Ureter (tissue), 1 donor: Measurements from ENCODE around the gene GEMIN8. TPM values are rescaled to one million over a fixed set of nuclear protein-coding genes. Genes with fewer than 3 reads are reported as not detected.

Experiments
- DNase-seq: peaks from one replicate; pipeline ENCODE4 v3.0.0-alpha.2; 2020; ENCODE audit warnings: low spot score
- total RNA-seq: library from RNA; stranded (reverse); gene quantifications from one replicate; pipeline ENCODE4 v1.2.4, GENCODE V29; 2023
- donor health status: DM: yes; HTN: yes; CAD: no.

Gene GEMIN8
- 29.5 TPM for total RNA-seq

- DNase-seq = peak; percentile 86
Observed at GRCh38 chrX:14029425-14030173, at the start of gene GEMIN8. Gene GEMIN8 (minus strand): TSS chrX:14029892. CDS start chrX:14021478, 8,414 bp downstream.

- no peak for DNase-seq
Observed at GRCh38 chrX:14076639-14077038, 46.9 kb upstream of the GEMIN8 start.

DNA sequence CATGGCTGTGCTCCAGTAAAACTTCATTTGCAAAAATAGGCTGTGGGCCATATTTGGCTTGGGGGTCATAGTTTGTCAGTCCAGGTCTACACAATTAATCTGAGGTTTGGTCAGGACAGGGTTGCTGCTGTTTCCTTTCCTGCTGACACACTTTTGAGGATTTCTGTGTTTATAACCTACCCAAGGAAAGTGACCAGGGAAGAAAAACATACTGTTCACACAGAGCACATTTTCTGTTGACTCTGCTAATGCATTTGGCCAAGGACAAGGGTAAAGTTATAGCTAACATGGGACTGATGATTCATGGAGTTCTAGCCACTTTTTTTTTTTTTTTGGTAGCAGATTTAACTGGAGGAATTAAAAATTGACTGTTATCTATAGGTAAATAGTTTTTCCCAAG, 43.9 kb upstream of the GEMIN8 start:
- no peak for DNase-seq

DNA sequence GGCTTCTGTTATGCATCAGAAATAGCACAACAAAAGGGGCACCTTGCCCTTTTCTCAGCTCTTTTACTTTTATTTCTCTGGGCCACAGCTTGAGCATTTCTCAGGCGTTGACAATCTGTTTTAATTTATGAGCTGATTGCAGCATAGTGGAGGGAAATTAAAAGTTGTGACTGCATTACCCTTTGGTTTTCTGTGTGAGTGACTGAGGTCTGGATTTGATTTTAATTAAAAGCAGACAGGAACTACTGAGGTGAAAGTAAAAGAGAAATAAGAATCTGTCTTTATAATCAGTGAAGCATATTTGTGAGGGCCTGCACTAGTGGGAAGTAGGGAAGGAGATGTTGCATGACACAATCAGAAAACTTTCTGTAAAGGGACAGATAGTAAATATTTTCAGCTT, 43.4 kb upstream of the GEMIN8 start:
- no peak for DNase-seq

- DNase-seq = no peak
Observed at GRCh38 chrX:14065800-14066199, 36.1 kb upstream of the GEMIN8 start.

- no peak for DNase-seq
Observed at GRCh38 chrX:14064626-14065432, 35.1 kb upstream of the GEMIN8 start.

DNA sequence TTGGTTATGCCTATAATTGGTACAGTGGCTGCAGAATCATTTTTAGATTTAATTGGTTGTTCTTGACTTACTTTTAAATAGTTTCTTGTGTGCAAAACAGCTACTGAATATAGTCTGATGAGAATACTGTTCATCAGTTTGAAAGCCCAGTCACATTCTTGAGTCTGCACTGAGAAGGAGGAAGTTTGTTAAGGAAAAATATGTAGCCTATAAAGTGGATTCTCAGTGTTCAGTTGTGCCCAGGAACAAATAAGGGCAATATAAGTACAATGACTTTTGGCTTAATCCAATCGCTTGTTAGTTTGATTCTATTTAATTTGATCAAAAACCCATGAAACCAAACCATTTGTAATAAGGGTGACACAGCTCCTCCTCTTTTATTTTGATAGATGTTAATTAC, 32.8 kb upstream of the GEMIN8 start:
- no peak for DNase-seq

DNA sequence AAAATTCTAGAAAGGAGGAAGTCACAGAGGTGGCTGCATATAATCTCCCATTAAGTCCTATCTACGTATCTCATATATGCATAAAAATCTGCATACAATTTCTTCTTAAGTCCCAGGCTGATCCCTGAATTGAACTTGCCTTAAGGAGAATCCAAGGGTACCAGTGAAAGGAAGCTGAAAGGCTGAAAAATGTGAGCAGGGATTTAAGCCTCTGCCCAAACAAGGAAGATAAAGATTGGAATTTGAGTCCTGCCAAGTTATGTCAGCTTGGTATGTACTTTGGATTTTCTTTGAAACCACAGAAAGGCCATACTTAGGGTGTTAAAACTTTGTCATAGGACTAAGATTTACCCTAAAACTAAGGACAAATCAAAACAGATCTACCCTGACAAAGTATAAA, 26.5 kb upstream of the GEMIN8 start:
- DNase-seq = no peak

- DNase-seq = no peak
Observed at GRCh38 chrX:14051416-14051815, 21.7 kb upstream of the GEMIN8 start.

GRCh38 chrX:14050709-14051108, 21.0 kb upstream of the GEMIN8 start:
- DNase-seq = no peak

GRCh38 chrX:14043209-14043608, 13.5 kb upstream of the GEMIN8 start:
- DNase-seq = no peak

- peak; percentile 51 for DNase-seq
Observed at GRCh38 chrX:14039344-14039743, 9.7 kb upstream of the GEMIN8 start.

DNA sequence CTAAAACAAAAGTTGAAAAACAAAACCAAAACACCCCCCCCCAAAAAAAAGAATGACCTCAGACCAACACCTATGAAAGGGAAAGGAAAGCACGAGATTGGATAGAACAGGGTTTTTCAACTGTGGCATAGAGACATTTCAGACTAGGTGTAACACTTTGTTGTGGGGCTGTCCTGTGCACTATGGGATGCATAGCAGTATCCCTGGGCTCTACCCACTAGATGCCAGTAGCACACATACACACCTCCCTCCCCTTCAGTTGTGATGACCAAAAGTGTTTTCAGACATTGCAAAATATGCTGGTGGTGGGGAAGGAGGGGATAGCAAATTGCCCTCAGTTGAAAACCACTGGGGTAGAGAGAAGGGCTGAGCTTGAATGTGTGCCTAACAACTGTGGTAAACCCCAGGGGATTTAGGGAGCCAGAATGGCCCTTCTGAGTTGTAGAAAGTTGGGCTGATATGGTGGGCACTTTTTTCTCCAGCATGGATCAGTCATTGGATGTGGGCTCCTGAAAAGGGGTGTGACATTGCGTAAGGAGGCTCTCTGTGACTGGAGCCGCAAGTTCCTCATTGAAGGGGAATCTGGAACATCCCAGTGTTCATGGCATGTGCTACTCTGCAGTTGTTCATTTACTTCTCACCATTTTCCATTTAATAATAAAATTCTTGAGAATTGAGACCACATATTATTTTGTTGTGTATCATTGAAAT, 8.8 kb upstream of the GEMIN8 start:
- no peak for DNase-seq

- peak; percentile 62 for DNase-seq
Observed at GRCh38 chrX:14032406-14032805, 2.7 kb upstream of the GEMIN8 start.

GRCh38 chrX:14030174-14030530, 460 bp upstream of the GEMIN8 start:
- no peak for DNase-seq

DNA sequence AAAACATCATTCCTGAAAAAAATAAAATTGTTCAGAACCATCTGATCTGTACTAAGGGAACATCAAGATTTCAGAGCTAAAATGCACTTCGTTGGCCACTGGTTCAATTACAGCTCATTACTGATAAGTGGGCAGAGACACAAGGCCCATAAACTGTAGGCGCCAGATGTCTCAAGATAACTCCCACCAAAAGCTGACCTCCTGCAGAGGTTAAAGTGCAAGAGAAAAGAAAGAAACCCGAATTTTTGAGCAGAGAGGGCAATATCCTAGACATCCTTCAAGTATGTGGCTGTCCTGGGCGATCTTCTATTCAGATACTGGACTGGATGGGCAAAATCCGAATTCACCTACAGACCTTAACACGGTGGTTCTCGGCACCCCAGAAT, 660 bp downstream of the GEMIN8 start:
- no peak for DNase-seq

DNA sequence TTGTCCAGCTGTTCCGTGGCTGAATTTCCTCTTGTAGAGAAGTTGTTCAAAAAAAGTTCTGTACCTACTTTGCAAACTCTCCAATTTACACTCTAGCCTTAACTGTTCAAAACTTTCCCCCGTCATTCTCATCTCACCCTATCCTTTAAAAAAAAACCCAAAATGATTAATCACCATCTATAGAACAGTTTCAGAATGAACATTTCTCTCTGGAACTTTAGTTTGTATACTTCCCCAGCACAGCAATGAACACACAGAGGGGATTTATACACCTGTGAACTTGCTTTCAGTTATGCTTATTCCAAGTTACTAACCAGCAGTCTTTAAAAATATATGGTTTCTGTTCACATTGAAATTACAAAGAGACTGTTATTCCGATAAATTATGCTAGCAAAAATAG, 1.2 kb downstream of the GEMIN8 start:
- no peak for DNase-seq

- no peak for DNase-seq
Observed at GRCh38 chrX:14027511-14028019, 2.1 kb downstream of the GEMIN8 start.

GRCh38 chrX:14027036-14027435, 2.7 kb downstream of the GEMIN8 start:
- DNase-seq = no peak

- DNase-seq = no peak
Observed at GRCh38 chrX:14026121-14026520, 3.6 kb downstream of the GEMIN8 start.

DNA sequence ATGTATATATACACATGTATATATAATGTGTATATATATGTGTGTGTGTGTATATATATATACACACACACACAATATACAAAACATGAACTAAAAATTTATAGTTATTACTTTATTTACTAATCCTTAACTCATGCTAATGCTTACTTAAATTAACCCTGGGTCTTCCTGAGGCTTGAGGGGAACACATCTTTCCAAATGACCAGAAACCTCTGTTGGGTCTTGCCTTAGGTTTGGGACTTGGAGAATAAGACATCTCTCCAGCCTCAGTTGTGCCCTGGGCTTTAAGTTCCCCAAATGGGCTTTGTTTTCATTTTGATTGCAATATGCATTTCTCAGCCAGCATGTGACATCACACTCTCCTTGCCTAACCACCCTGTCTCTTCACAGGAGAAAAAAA, 7.7 kb downstream of the GEMIN8 start:
- DNase-seq = no peak

GRCh38 chrX:14017399-14017798, 12.3 kb downstream of the GEMIN8 start:
- DNase-seq = no peak

- DNase-seq = no peak
Observed at GRCh38 chrX:14015941-14016340, 13.8 kb downstream of the GEMIN8 start.
